ENCODE data around the gene MSI2.
A peak's percentile ranks its signal among the peaks of the same experiment; 100 is the strongest.

MSI2 gene

GRCh38 chr17:57654040-57654775, 397.9 kb downstream of the MSI2 start:
- no peak overlapping the region for H3K4me3 ChIP-seq (ENCODE audit: low read depth, low read length)
- DNase-seq (ENCODE audit: low read depth) = no peak
- no peak for TF ChIP-seq CTCF (IDR thresholded peaks at IDR 0.05; ENCODE audit: control insufficient read depth, extremely low read depth, insufficient read depth)

- TF ChIP-seq CTCF (IDR thresholded peaks at IDR 0.05; ENCODE audit: control insufficient read depth, extremely low read depth, insufficient read depth) = no peak
- no peak for DNase-seq (ENCODE audit: low read depth)
These were observed 399.2 kb downstream of the MSI2 start for GRCh38 chr17:57655553-57655952.

GRCh38 chr17:57657211-57657610, 400.9 kb downstream of the MSI2 start:
- no peak for TF ChIP-seq CTCF (IDR thresholded peaks at IDR 0.05; ENCODE audit: control insufficient read depth, extremely low read depth, insufficient read depth)
- H3K4me3 ChIP-seq (ENCODE audit: low read depth, low read length) = no peak overlapping the region
- DNase-seq (ENCODE audit: low read depth) = no peak

More at GRCh38 chr17:57655553-57655952, 399.2 kb downstream of the MSI2 start:
- no peak overlapping the region for H3K4me3 ChIP-seq (ENCODE audit: low read depth, low read length)

- DNase-seq (ENCODE audit: low read depth) = no peak
- H3K4me3 ChIP-seq (ENCODE audit: low read depth, low read length) = no peak overlapping the region
- TF ChIP-seq CTCF (IDR thresholded peaks at IDR 0.05; ENCODE audit: control insufficient read depth, extremely low read depth, insufficient read depth) = no peak
These were observed 405.7 kb downstream of the MSI2 start for GRCh38 chr17:57662041-57662440.

- no peak for TF ChIP-seq CTCF (IDR thresholded peaks at IDR 0.05; ENCODE audit: control insufficient read depth, extremely low read depth, insufficient read depth)
- DNase-seq (ENCODE audit: low read depth) = peak; percentile 46
- peak overlapping the region; percentile 14; the same call in 1 of the 2 replicates for H3K4me3 ChIP-seq (ENCODE audit: low read depth, low read length)
These were observed 406.5 kb downstream of the MSI2 start for GRCh38 chr17:57662644-57663308.

- no peak overlapping the region for H3K4me3 ChIP-seq (ENCODE audit: low read depth, low read length)
- DNase-seq (ENCODE audit: low read depth) = no peak
- TF ChIP-seq CTCF (IDR thresholded peaks at IDR 0.05; ENCODE audit: control insufficient read depth, extremely low read depth, insufficient read depth) = no peak
These were observed 407.2 kb downstream of the MSI2 start for GRCh38 chr17:57663326-57664070.

Data from LNCaP clone FGC (cell line).